ENCODE data around the gene PAQR8. TPM values are rescaled to one million over a fixed set of nuclear protein-coding genes. Genes with fewer than 3 reads are reported as not detected.

PAQR8 gene
- total and polyA plus RNA-seq, 2 of the 13 experiments (the other 11 are each of a cell fraction or from before 2014, with no cell fraction given): 37.7 to 50.7 TPM

DNA sequence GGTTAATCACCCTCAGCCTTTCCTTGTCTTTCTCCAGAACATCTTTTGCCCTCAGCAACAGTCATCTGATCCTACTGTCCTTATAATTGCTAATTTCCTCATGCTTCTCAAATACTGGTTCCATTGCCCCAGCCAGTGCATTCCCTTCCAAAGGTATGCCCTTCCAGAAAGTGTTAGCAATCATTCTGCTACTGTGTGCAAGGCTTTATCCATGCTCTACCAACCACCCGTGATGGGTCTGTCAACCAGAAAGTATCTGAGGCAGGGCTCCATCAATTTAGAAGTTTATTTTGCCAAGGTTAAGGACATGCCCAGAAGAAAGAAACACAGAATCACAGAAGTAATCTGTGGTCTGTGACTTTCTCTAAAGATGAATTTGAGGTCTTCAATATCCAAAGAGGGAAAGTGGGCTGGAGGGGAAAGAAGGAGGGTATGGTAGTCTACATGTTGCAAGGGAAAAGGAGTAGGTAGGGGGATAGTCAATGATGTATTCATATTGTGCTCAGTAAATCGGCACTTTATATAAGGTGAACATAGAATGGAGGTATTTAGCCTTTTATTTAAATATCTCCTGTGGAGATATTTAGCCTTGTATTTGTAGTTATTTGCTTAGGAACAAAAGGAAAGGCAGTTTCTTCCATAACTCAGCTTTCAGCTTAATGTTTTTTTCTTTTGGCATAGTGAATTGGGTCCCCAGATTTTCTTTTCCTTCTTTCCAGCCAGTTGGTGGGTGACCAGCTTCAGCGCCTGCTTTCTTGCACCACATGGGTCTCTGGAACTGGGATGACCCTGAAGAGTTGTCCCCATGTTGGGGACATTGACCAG, 35.2 kb upstream of the PAQR8 start:
- Histone ChIP-seq H3K36me3 (replicated peaks in 1 of 2; ENCODE audit: control insufficient read depth in 1 of 2, insufficient read depth in 2 of 2, low read length in 2 of 2) (no peaks in the 10 kb centered on the region), H3K27me3 (ENCODE audit: control insufficient read depth in 1 of 2, insufficient read depth in 2 of 2, low read length in 2 of 2) (no peaks in the 10 kb centered on the region), H4K20me1 (ENCODE audit: insufficient read depth, low read length) (no peaks in the 10 kb centered on the region), H3K9me3 (ENCODE audit: low read length) (no peaks in the 10 kb centered on the region), H2AFZ (ENCODE audit: low read length) (peak overlapping the region; percentile 93), H3K4me1 (ENCODE audit: insufficient read depth, low read length) (peaks cover 77% of the 10 kb centered on the region), H3K9ac (ENCODE audit: insufficient read depth, low read depth, low read length) (peak overlapping the region; percentile 69), H3K27ac (ENCODE audit: extremely low read length, insufficient read depth, low read length) (peak overlapping the region; percentile 93), H3K4me3 (replicated peaks in 1 of 3; ENCODE audit: insufficient read depth in 1 of 3, low read depth in 2 of 3, low read length in 3 of 3) (peak overlapping the region; percentile 2 to 48 (median 10); a peak in 5 of 6 replicates), H3K79me2 (ENCODE audit: insufficient read depth, low read length) (no peaks in the 10 kb centered on the region), H3K4me2 (ENCODE audit: low read depth, low read length) (peak overlapping the region; percentile 81)
- POLR2A ChIA-PET: interaction anchor here (1.0 to 4.5 kb wide), 22 partner anchors 10 to 189 kb away, joined by 3 to 48 read pairs (median 10); partner anchors contain the start of genes EFHC1, MCM3 and PAQR8
- WGBS (ENCODE audit: low lambda C conversion rate): 57% methylated on average over 3 of the region's 3 CpGs
- no peak for FAIRE-seq
- DNase-seq (ENCODE audit: low spot score): no peak
- ATAC-seq: peak; percentile 48
- intact Hi-C loops (cut with micrococcal nuclease; ENCODE audit: unreplicated experiment): loop anchor here (1.0 kb wide), 1 partner anchor 41 kb away; no protein-coding TSS in a partner anchor
- CTCF ChIA-PET (ENCODE audit: low intra/inter-chr PET ratio, low total read pairs): no interaction called here
- in situ Hi-C loops (cut with HindIII; ENCODE audit: extremely low pct_ligation_motif_present, low pct_unique_long_range_greater_than_20kb): no loop called here
- no TSS peak for BruUV-seq (replicated peaks)
- TF ChIP-seq, protein P1, sequence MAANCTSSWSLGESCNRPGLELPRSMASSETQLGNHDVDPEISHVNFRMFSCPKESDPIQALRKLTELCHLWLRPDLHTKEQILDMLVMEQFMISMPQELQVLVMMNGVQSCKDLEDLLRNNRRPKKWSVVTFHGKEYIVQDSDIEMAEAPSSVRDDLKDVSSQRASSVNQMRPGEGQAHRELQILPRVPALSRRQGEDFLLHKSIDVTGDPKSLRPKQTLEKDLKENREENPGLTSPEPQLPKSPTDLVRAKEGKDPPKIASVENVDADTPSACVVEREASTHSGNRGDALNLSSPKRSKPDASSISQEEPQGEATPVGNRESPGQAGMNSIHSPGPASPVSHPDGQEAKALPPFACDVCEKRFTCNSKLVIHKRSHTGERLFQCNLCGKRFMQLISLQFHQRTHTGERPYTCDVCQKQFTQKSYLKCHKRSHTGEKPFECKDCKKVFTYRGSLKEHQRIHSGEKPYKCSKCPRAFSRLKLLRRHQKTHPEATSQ (CRISPR knock-in tag; IDR thresholded peaks at IDR 0.05; ENCODE audit: borderline replicate concordance): 0 out of 2 replicates have a peak, but pooled peaks have one; percentile 42
- TF ChIP-seq POLR2AphosphoS5 (IDR thresholded peaks at IDR 0.05; ENCODE audit: low read depth, low read length) (peak; percentile 59), SALL2 (CRISPR knock-in tag; IDR thresholded peaks at IDR 0.05) (no peak), TEAD3 (CRISPR knock-in tag; optimal IDR thresholded peaks at IDR 0.05; ENCODE audit: borderline replicate concordance) (peak; percentile 38), ZNF337 (CRISPR knock-in tag; IDR thresholded peaks at IDR 0.05; ENCODE audit: borderline replicate concordance, low read depth) (0 out of 2 replicates have a peak, but pooled peaks have one; percentile 88), TOPORS (CRISPR knock-in tag; IDR thresholded peaks at IDR 0.05) (0 out of 2 replicates have a peak, but pooled peaks have one; percentile 32), KLF9 (CRISPR knock-in tag; IDR thresholded peaks at IDR 0.05; ENCODE audit: low read depth) (0 out of 2 replicates have a peak, but pooled peaks have one; percentile 20), PCBP2 (optimal IDR thresholded peaks at IDR 0.05; ENCODE audit: low read depth, low read length, poor library complexity, severe bottlenecking) (no peak), ZKSCAN8 (CRISPR knock-in tag; IDR thresholded peaks at IDR 0.05; ENCODE audit: borderline replicate concordance) (0 out of 2 replicates have a peak, but pooled peaks have one; percentile 3), ZFP82 (CRISPR knock-in tag; IDR thresholded peaks at IDR 0.05; ENCODE audit: borderline replicate concordance) (no peak), ZNF577 (CRISPR knock-in tag; IDR thresholded peaks at IDR 0.05; ENCODE audit: borderline replicate concordance, low read depth) (no peak), ZNF343 (CRISPR knock-in tag; IDR thresholded peaks at IDR 0.05) (0 out of 2 replicates have a peak, but pooled peaks have one; percentile 4)
- TF ChIP-seq, protein P2, sequence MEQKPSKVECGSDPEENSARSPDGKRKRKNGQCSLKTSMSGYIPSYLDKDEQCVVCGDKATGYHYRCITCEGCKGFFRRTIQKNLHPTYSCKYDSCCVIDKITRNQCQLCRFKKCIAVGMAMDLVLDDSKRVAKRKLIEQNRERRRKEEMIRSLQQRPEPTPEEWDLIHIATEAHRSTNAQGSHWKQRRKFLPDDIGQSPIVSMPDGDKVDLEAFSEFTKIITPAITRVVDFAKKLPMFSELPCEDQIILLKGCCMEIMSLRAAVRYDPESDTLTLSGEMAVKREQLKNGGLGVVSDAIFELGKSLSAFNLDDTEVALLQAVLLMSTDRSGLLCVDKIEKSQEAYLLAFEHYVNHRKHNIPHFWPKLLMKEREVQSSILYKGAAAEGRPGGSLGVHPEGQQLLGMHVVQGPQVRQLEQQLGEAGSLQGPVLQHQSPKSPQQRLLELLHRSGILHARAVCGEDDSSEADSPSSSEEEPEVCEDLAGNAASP (CRISPR knock-in tag; IDR thresholded peaks at IDR 0.05; ENCODE audit: borderline replicate concordance): peak; percentile 34; the same call in 1 of the 2 replicates
- TF ChIP-seq, protein P3, sequence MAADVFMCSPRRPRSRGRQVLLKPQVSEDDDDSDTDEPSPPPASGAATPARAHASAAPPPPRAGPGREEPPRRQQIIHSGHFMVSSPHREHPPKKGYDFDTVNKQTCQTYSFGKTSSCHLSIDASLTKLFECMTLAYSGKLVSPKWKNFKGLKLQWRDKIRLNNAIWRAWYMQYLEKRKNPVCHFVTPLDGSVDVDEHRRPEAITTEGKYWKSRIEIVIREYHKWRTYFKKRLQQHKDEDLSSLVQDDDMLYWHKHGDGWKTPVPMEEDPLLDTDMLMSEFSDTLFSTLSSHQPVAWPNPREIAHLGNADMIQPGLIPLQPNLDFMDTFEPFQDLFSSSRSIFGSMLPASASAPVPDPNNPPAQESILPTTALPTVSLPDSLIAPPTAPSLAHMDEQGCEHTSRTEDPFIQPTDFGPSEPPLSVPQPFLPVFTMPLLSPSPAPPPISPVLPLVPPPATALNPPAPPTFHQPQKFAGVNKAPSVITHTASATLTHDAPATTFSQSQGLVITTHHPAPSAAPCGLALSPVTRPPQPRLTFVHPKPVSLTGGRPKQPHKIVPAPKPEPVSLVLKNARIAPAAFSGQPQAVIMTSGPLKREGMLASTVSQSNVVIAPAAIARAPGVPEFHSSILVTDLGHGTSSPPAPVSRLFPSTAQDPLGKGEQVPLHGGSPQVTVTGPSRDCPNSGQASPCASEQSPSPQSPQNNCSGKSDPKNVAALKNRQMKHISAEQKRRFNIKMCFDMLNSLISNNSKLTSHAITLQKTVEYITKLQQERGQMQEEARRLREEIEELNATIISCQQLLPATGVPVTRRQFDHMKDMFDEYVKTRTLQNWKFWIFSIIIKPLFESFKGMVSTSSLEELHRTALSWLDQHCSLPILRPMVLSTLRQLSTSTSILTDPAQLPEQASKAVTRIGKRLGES (CRISPR knock-in tag; IDR thresholded peaks at IDR 0.05; ENCODE audit: borderline replicate concordance): no peak
- TF ChIP-seq, protein P4, sequence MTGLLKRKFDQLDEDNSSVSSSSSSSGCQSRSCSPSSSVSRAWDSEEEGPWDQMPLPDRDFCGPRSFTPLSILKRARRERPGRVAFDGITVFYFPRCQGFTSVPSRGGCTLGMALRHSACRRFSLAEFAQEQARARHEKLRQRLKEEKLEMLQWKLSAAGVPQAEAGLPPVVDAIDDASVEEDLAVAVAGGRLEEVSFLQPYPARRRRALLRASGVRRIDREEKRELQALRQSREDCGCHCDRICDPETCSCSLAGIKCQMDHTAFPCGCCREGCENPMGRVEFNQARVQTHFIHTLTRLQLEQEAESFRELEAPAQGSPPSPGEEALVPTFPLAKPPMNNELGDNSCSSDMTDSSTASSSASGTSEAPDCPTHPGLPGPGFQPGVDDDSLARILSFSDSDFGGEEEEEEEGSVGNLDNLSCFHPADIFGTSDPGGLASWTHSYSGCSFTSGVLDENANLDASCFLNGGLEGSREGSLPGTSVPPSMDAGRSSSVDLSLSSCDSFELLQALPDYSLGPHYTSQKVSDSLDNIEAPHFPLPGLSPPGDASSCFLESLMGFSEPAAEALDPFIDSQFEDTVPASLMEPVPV (CRISPR knock-in tag; IDR thresholded peaks at IDR 0.05): 0 out of 2 replicates have a peak, but pooled peaks have one; percentile 55
